Mammary epithelial cell (primary cell): ENCODE results near the gene EPB41L4A.

Experiments used
- EZH2 ChIP-seq: IDR thresholded peaks from 2 replicates; pipeline ENCODE4 v1.6.1; 2012; ENCODE audit warnings: low read length, inconsistent platforms, borderline replicate concordance
- TF ChIP-seq, protein P1 (sequence below), 2 donors: IDR thresholded peaks in 1 of 2; conservative IDR thresholded peaks in 1 of 2; 2 replicates each; pipeline ENCODE4 v1.5.1; 2011 to 2012; ENCODE audit warnings: inconsistent platforms in 2 of 2, low read length in 2 of 2, mild to moderate bottlenecking in 2 of 2, control low read depth in 1 of 2, low read depth in 1 of 2; ENCODE audit not compliant: insufficient read depth in 1 of 2; ENCODE audit errors: extremely low read depth in 1 of 2

GRCh38 chr5:112355058-112355685, 63.9 kb downstream of the EPB41L4A start:
- TF ChIP-seq, protein P1, sequence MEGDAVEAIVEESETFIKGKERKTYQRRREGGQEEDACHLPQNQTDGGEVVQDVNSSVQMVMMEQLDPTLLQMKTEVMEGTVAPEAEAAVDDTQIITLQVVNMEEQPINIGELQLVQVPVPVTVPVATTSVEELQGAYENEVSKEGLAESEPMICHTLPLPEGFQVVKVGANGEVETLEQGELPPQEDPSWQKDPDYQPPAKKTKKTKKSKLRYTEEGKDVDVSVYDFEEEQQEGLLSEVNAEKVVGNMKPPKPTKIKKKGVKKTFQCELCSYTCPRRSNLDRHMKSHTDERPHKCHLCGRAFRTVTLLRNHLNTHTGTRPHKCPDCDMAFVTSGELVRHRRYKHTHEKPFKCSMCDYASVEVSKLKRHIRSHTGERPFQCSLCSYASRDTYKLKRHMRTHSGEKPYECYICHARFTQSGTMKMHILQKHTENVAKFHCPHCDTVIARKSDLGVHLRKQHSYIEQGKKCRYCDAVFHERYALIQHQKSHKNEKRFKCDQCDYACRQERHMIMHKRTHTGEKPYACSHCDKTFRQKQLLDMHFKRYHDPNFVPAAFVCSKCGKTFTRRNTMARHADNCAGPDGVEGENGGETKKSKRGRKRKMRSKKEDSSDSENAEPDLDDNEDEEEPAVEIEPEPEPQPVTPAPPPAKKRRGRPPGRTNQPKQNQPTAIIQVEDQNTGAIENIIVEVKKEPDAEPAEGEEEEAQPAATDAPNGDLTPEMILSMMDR (conservative IDR thresholded peaks at IDR 0.05 in 1 of 2, IDR thresholded peaks at IDR 0.05 in 1 of 2; ENCODE audit: extremely low read depth in 1 of 2, insufficient read depth in 1 of 2, low read depth in 1 of 2, low read length in 2 of 2), result no peak
- TF ChIP-seq EZH2, result no peak
